ENCODE results near the gene EPHB1.

Gene EPHB1

GRCh38 chr3:135258916-135259315, 463.9 kb downstream of the EPHB1 start:
- no peak for TF ChIP-seq ZFP30 (CRISPR knock-in tag; IDR thresholded peaks at IDR 0.05)
- no peak for TF ChIP-seq ZNF8 (CRISPR knock-in tag; IDR thresholded peaks at IDR 0.05)
- no peak for TF ChIP-seq CSRNP3 (CRISPR knock-in tag; IDR thresholded peaks at IDR 0.05)
- no peak for TF ChIP-seq OSR1 (CRISPR knock-in tag; IDR thresholded peaks at IDR 0.05)
- no peak for TF ChIP-seq CREB5 (CRISPR knock-in tag; IDR thresholded peaks at IDR 0.05; ENCODE audit: low read depth)
- no peak for TF ChIP-seq ESRRG (CRISPR knock-in tag; IDR thresholded peaks at IDR 0.05)
- TF ChIP-seq BACH2 (CRISPR knock-in tag; IDR thresholded peaks at IDR 0.05; ENCODE audit: borderline replicate concordance), result no peak
- TF ChIP-seq ISL1 (CRISPR knock-in tag; IDR thresholded peaks at IDR 0.05), result no peak
- TF ChIP-seq ARNTL (CRISPR knock-in tag; IDR thresholded peaks at IDR 0.05; ENCODE audit: borderline replicate concordance, low read depth), result no peak
- no peak for TF ChIP-seq TSHZ2 (CRISPR knock-in tag; IDR thresholded peaks at IDR 0.05)
- no peak for TF ChIP-seq PPARA (CRISPR knock-in tag; IDR thresholded peaks at IDR 0.05; ENCODE audit: borderline replicate concordance)
- TF ChIP-seq ZNF70 (CRISPR knock-in tag; IDR thresholded peaks at IDR 0.05), result no peak
- TF ChIP-seq ZNF565 (CRISPR knock-in tag; conservative IDR thresholded peaks at IDR 0.05; ENCODE audit: low read depth), result no peak
- TF ChIP-seq SNAI2 (CRISPR knock-in tag; IDR thresholded peaks at IDR 0.05), result no peak
- no peak for TF ChIP-seq CSDC2 (CRISPR knock-in tag; IDR thresholded peaks at IDR 0.05)
- no peak for TF ChIP-seq RARB (CRISPR knock-in tag; IDR thresholded peaks at IDR 0.05)
- TF ChIP-seq ZC3H10 (CRISPR knock-in tag; IDR thresholded peaks at IDR 0.05), result no peak
- no peak for TF ChIP-seq PATZ1 (CRISPR knock-in tag; IDR thresholded peaks at IDR 0.05; ENCODE audit: borderline replicate concordance)

GRCh38 chr3:135260025-135260424, 465.0 kb downstream of the EPHB1 start:
- ATAC-seq, result no peak
- TF ChIP-seq GLIS3 (CRISPR knock-in tag; IDR thresholded peaks at IDR 0.05), result no peak
- no peak for TF ChIP-seq RARB (CRISPR knock-in tag; IDR thresholded peaks at IDR 0.05)
- TF ChIP-seq CREB5 (CRISPR knock-in tag; IDR thresholded peaks at IDR 0.05; ENCODE audit: low read depth), result no peak
- no peak for TF ChIP-seq PATZ1 (CRISPR knock-in tag; IDR thresholded peaks at IDR 0.05; ENCODE audit: borderline replicate concordance)
- TF ChIP-seq ZNF8 (CRISPR knock-in tag; IDR thresholded peaks at IDR 0.05), result no peak
- no peak for TF ChIP-seq TOX (CRISPR knock-in tag; IDR thresholded peaks at IDR 0.05; ENCODE audit: borderline replicate concordance)
- TF ChIP-seq SNAI2 (CRISPR knock-in tag; IDR thresholded peaks at IDR 0.05), result no peak
- no peak for TF ChIP-seq BACH2 (CRISPR knock-in tag; IDR thresholded peaks at IDR 0.05; ENCODE audit: borderline replicate concordance)
- TF ChIP-seq ZC3H10 (CRISPR knock-in tag; IDR thresholded peaks at IDR 0.05), result no peak
- no peak for TF ChIP-seq TSHZ2 (CRISPR knock-in tag; IDR thresholded peaks at IDR 0.05)
- TF ChIP-seq ZNF70 (CRISPR knock-in tag; IDR thresholded peaks at IDR 0.05), result no peak
- no peak for TF ChIP-seq ZFP3 (CRISPR knock-in tag; IDR thresholded peaks at IDR 0.05)
- TF ChIP-seq ZFP30 (CRISPR knock-in tag; IDR thresholded peaks at IDR 0.05), result no peak
- no peak for TF ChIP-seq POU6F1 (CRISPR knock-in tag; IDR thresholded peaks at IDR 0.05; ENCODE audit: borderline replicate concordance, low read depth)
- no peak for TF ChIP-seq OSR1 (CRISPR knock-in tag; IDR thresholded peaks at IDR 0.05)

More at GRCh38 chr3:135258916-135259315, 463.9 kb downstream of the EPHB1 start:
- no peak for ATAC-seq

Data from SK-N-SH treated with all-trans-retinoic acid at 6 μM for 48 hours (cell line).